ENCODE results near the gene ACVRL1.

ACVRL1 gene

DNA sequence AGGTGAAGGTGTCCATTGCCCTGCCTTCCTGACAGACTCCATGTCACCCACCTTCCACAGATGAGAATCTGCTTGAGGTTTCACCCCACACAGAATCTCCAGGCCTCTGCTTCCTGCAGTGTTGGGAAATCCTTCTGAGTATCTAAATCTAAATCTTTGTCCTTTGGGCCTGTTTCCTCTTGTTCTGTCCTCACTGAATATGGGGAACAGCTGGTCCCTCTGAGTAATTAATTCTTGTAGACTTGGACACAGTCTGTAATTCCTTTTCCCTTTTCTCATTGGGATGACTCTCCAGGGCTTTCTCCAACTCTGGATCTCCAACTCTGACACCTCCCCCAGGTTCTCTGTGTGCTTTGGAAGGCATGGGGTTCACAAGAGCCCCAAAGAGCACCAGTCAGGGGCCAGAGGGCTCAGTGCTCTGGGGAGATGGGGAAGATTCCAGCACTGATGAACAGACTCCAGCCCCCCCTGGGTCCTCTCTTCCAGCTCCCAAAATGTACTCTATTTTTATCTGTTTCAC lies 2.3 kb upstream of the ACVRL1 start:
- H3F3A ChIP-seq (ENCODE audit: control insufficient read depth, insufficient read depth) = no peaks in the 10 kb centered on the region
- TF ChIP-seq EZH2phosphoT487 (IDR thresholded peaks at IDR 0.05; ENCODE audit: borderline replicate concordance, low read length) = no peak
- TF ChIP-seq, protein P1, sequence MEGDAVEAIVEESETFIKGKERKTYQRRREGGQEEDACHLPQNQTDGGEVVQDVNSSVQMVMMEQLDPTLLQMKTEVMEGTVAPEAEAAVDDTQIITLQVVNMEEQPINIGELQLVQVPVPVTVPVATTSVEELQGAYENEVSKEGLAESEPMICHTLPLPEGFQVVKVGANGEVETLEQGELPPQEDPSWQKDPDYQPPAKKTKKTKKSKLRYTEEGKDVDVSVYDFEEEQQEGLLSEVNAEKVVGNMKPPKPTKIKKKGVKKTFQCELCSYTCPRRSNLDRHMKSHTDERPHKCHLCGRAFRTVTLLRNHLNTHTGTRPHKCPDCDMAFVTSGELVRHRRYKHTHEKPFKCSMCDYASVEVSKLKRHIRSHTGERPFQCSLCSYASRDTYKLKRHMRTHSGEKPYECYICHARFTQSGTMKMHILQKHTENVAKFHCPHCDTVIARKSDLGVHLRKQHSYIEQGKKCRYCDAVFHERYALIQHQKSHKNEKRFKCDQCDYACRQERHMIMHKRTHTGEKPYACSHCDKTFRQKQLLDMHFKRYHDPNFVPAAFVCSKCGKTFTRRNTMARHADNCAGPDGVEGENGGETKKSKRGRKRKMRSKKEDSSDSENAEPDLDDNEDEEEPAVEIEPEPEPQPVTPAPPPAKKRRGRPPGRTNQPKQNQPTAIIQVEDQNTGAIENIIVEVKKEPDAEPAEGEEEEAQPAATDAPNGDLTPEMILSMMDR (IDR thresholded peaks at IDR 0.05; ENCODE audit: low read depth, low read length, poor library complexity, severe bottlenecking) = no peak
- H3K4me3 ChIP-seq (ENCODE audit: low read length) = no peak overlapping the region
- H3K4me1 ChIP-seq (ENCODE audit: control insufficient read depth, low read length) = no peaks in the 10 kb centered on the region
- no peaks in the 10 kb centered on the region for H3K9me3 ChIP-seq (ENCODE audit: control insufficient read depth, insufficient read depth, low read length)
- H4K20me1 ChIP-seq (ENCODE audit: control insufficient read depth, insufficient read depth, low read depth, low read length) = no peaks in the 10 kb centered on the region
- H3K27ac ChIP-seq (ENCODE audit: low read depth, low read length) = no peak overlapping the region
- H3K36me3 ChIP-seq (ENCODE audit: control insufficient read depth, low read length) = no peaks in the 10 kb centered on the region
- H3K27me3 ChIP-seq (ENCODE audit: control insufficient read depth, low read length) = peaks cover under 1% of the 10 kb centered on the region; the same call in 1 of the 2 replicates
- H3K79me2 ChIP-seq (ENCODE audit: control insufficient read depth, low read length) = no peaks in the 10 kb centered on the region
- H3K4me2 ChIP-seq (ENCODE audit: low read length) = no peak overlapping the region
- no peaks in the 10 kb centered on the region for H3K9me2 ChIP-seq (replicated peaks; ENCODE audit: control insufficient read depth, low read length)

DNA sequence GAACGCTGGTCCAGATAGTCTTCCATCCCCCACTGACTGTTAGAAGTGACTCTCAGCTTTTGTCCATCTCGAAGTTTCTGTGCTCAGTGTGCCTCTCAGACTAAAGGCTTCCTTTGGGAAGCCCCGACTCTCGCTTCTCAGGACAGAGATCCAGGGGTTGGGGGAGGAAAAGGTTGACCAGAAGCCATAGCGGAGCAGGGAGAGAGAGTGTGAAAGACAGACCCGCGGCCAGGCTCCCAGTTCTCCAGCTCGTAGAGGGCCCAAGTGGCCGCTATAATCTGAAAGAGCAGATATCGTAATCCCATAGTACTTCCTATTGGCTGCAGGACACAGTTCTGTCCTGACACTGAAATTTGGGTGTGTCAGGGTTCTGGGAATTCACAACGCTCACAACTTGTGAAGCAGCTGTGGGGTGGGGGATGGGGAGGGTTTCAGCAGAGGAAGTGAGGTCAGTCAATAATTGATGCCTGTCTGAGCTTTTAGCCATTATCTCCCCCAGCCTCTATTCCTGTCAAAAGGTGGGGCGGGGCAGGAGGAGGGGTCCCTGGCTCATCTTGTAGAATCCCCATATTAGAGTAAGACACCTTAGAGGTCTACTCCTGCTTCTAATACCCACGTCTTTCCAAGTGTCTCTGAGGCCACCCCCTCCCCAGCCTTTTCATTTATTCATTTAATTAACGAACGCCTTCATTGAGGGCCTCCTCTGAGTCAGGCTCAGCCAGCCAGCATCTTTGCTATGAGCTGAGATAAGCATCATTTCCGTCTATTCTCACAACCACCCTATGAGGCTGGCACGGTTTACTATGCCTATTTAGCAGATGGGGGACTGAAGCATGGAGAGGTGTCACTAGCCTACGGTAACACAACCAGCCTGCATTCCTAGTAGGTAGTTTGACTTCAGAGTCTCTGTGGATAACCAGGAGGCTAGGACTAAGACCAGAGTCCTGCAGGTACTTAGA lies 1.6 kb upstream of the ACVRL1 start:
- H3K79me2 ChIP-seq (ENCODE audit: control insufficient read depth, low read length) = no peaks in the 10 kb centered on the region
- H3K9me2 ChIP-seq (replicated peaks; ENCODE audit: control insufficient read depth, low read length) = no peaks in the 10 kb centered on the region
- H3K9me3 ChIP-seq (ENCODE audit: control insufficient read depth, insufficient read depth, low read length) = no peaks in the 10 kb centered on the region
- H3K36me3 ChIP-seq (ENCODE audit: control insufficient read depth, low read length) = no peaks in the 10 kb centered on the region
- H3K4me3 ChIP-seq (ENCODE audit: low read length) = no peak overlapping the region
- no peak overlapping the region for H3K4me2 ChIP-seq (ENCODE audit: low read length)
- H4K20me1 ChIP-seq (ENCODE audit: control insufficient read depth, insufficient read depth, low read depth, low read length) = no peaks in the 10 kb centered on the region
- no peaks in the 10 kb centered on the region for H3K4me1 ChIP-seq (ENCODE audit: control insufficient read depth, low read length)
- no peak overlapping the region for H3K27ac ChIP-seq (ENCODE audit: low read depth, low read length)
- no peak for TF ChIP-seq EZH2phosphoT487 (IDR thresholded peaks at IDR 0.05; ENCODE audit: borderline replicate concordance, low read length)
- TF ChIP-seq, protein P1 (IDR thresholded peaks at IDR 0.05; ENCODE audit: low read depth, low read length, poor library complexity, severe bottlenecking) = no peak
- H3F3A ChIP-seq (ENCODE audit: control insufficient read depth, insufficient read depth) = no peaks in the 10 kb centered on the region
- peaks cover 3% of the 10 kb centered on the region; the same call in 1 of the 2 replicates for H3K27me3 ChIP-seq (ENCODE audit: control insufficient read depth, low read length)

DNA sequence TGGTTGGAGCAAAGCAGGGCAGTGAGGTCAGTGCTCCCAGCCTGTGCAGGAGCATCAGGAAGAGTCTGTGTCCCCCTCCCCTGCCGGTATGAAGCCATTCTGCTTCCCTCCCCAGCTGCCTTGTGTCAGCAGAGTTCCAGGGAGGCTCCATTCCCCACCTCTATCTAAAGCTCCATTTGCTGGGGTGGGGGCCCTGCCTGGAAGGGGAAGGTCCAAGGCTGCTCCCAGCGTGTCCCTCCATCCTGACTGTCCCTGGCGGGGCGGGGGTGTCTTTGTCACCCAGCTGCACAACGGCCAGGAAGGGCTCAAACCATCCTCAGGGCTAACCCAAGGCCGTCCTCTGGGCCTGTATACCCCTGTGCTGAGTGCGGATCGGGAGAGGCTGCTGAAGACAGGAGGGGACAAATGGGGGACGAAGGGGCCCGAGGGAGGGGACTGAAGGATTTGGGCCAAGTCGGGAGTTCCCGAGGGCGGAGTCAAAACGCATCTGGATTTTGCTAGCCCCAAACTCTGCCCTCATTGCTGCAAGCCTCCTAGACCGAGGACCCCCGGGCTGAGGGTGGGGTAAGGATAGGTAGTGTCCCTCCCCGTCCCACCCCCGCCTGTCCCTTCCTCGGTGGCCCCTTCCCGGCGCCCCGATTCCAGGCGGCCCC lies 748 bp upstream of the ACVRL1 start:
- no peaks in the 10 kb centered on the region for H3K79me2 ChIP-seq (ENCODE audit: control insufficient read depth, low read length)
- no peak for TF ChIP-seq EZH2phosphoT487 (IDR thresholded peaks at IDR 0.05; ENCODE audit: borderline replicate concordance, low read length)
- H3K27ac ChIP-seq (ENCODE audit: low read depth, low read length) = no peak overlapping the region
- no peaks in the 10 kb centered on the region for H3K4me1 ChIP-seq (ENCODE audit: control insufficient read depth, low read length)
- no peaks in the 10 kb centered on the region for H4K20me1 ChIP-seq (ENCODE audit: control insufficient read depth, insufficient read depth, low read depth, low read length)
- H3F3A ChIP-seq (ENCODE audit: control insufficient read depth, insufficient read depth) = no peaks in the 10 kb centered on the region
- no peaks in the 10 kb centered on the region for H3K36me3 ChIP-seq (ENCODE audit: control insufficient read depth, low read length)
- H3K9me3 ChIP-seq (ENCODE audit: control insufficient read depth, insufficient read depth, low read length) = no peaks in the 10 kb centered on the region
- H3K27me3 ChIP-seq (ENCODE audit: control insufficient read depth, low read length) = peaks cover 3% of the 10 kb centered on the region; the same call in 1 of the 2 replicates
- no peak overlapping the region for H3K4me3 ChIP-seq (ENCODE audit: low read length)
- H3K4me2 ChIP-seq (ENCODE audit: low read length) = no peak overlapping the region
- no peaks in the 10 kb centered on the region for H3K9me2 ChIP-seq (replicated peaks; ENCODE audit: control insufficient read depth, low read length)
